Stimulated activated CD4-positive, alpha-beta T cell treated with anti-CD3 and anti-CD28 coated beads, Interleukin-1b, Interleukin-23, amount 100 ng/mL, for 1 hour (primary cell): ENCODE measurements around the gene SRI.

Experiments used
- DNase-seq, 2 donors: peaks; one replicate each; pipeline ENCODE4 v3.0.0-alpha.2; 2020; ENCODE audit warnings: low read depth in 2 of 2

The SRI gene

GRCh38 chr7:88224601-88225275 is 4.9 kb upstream of the SRI start:
- no peak for DNase-seq

GRCh38 chr7:88223265-88223664 is 3.4 kb upstream of the SRI start:
- no peak for DNase-seq

GRCh38 chr7:88218836-88219605 is 817 bp downstream of the SRI start:
- DNase-seq, result no peak

GRCh38 chr7:88218429-88218745 is 1.5 kb downstream of the SRI start:
- DNase-seq, result no peak

- DNase-seq, result no peak
Observed at GRCh38 chr7:88217675-88218428, 2.0 kb downstream of the SRI start.

- no peak for DNase-seq
Observed at GRCh38 chr7:88216276-88216675, 3.6 kb downstream of the SRI start.

GRCh38 chr7:88215295-88215694 is 4.5 kb downstream of the SRI start:
- no peak for DNase-seq

- DNase-seq, result no peak
Observed at GRCh38 chr7:88214456-88214855, 5.4 kb downstream of the SRI start.

GRCh38 chr7:88212918-88213317 is 6.9 kb downstream of the SRI start:
- no peak for DNase-seq

GRCh38 chr7:88208521-88208920 is 11.3 kb downstream of the SRI start:
- no peak for DNase-seq

- no peak for DNase-seq
Observed at GRCh38 chr7:88206254-88206653, 13.6 kb downstream of the SRI start.

- DNase-seq, result no peak
Observed at GRCh38 chr7:88205179-88205578, 14.7 kb downstream of the SRI start.

- no peak for DNase-seq
Observed at GRCh38 chr7:88204525-88205110, 15.2 kb downstream of the SRI start.

- DNase-seq, result no peak
Observed at GRCh38 chr7:88203401-88203800, 16.4 kb downstream of the SRI start.

- DNase-seq, result no peak
Observed at GRCh38 chr7:88202799-88203198, 17.0 kb downstream of the SRI start.

GRCh38 chr7:88202278-88202677 is 17.6 kb downstream of the SRI start:
- DNase-seq, result no peak

GRCh38 chr7:88201305-88201704 is 18.5 kb downstream of the SRI start:
- no peak for DNase-seq

GRCh38 chr7:88200789-88201188 is 19.0 kb downstream of the SRI start:
- DNase-seq, result no peak

- no peak for DNase-seq
Observed at GRCh38 chr7:88200261-88200660, 19.6 kb downstream of the SRI start.

GRCh38 chr7:88191911-88192310 is 27.9 kb downstream of the SRI start:
- DNase-seq, result no peak

GRCh38 chr7:88185650-88186049 is 34.2 kb downstream of the SRI start:
- no peak for DNase-seq

- no peak for DNase-seq
Observed at GRCh38 chr7:88184848-88185304, 35.0 kb downstream of the SRI start.
